Neuronal stem cell (in vitro differentiated cells): ENCODE data around the gene OR8G5.

Experiments used
- DNase-seq: peaks from one replicate; pipeline ENCODE4 v3.0.0-alpha.2; 2013; ENCODE audit warnings: low spot score
- H2AFZ ChIP-seq: one replicate; pipeline ENCODE4 v1.6.1; 2013; ENCODE audit warnings: mild to moderate bottlenecking, low read length, inconsistent platforms
- H2AK5ac ChIP-seq: 2 replicates; pipeline ENCODE4 v1.6.1; 2013; ENCODE audit warnings: low read depth, mild to moderate bottlenecking, inconsistent platforms, low read length, moderate library complexity, mixed read lengths
- H2BK120ac ChIP-seq: 2 replicates; pipeline ENCODE4 v1.6.1; 2013; ENCODE audit warnings: low read depth, mild to moderate bottlenecking, inconsistent platforms, low read length, moderate library complexity, mixed read lengths
- H2BK12ac ChIP-seq: one replicate; pipeline ENCODE4 v1.6.1; 2013; ENCODE audit warnings: low read length, inconsistent platforms
- H2BK15ac ChIP-seq: 2 replicates; pipeline ENCODE4 v1.6.1; 2013; ENCODE audit warnings: mild to moderate bottlenecking, low read length, inconsistent platforms, mixed read lengths
- H2BK5ac ChIP-seq: one replicate; pipeline ENCODE4 v1.6.1; 2013; ENCODE audit warnings: inconsistent platforms, mild to moderate bottlenecking, low read length, moderate library complexity
- H3K14ac ChIP-seq: one replicate; pipeline ENCODE4 v1.6.1; 2013; ENCODE audit warnings: low read length, inconsistent platforms
- H3K18ac ChIP-seq: 2 replicates; pipeline ENCODE4 v1.6.1; 2013; ENCODE audit warnings: low read length, inconsistent platforms
- H3K23ac ChIP-seq: 2 replicates; pipeline ENCODE4 v1.6.1; 2013; ENCODE audit warnings: low read depth, mild to moderate bottlenecking, mixed read lengths, low read length, inconsistent platforms; ENCODE audit not compliant: poor library complexity
- H3K27ac ChIP-seq: replicated peaks from 3 replicates; pipeline ENCODE4 v1.5.1; 2013; ENCODE audit warnings: low read length, inconsistent platforms
- H3K27me3 ChIP-seq, 3 experiments: 2 replicates each; pipeline ENCODE4 v1.6.1; 2013; ENCODE audit warnings: low read length in 3 of 3, mild to moderate bottlenecking in 2 of 3, inconsistent platforms in 1 of 3, low read depth in 1 of 3, mixed read lengths in 1 of 3, moderate library complexity in 1 of 3; ENCODE audit not compliant: control insufficient read depth in 3 of 3, insufficient read depth in 3 of 3
- H3K36me3 ChIP-seq, 2 donors: replicated peaks in 1 of 2; 2 replicates each; pipeline ENCODE4 v1.6.1; 2013; ENCODE audit warnings: low read length in 2 of 2; ENCODE audit not compliant: control insufficient read depth in 2 of 2, insufficient read depth in 2 of 2
- H3K4ac ChIP-seq: 2 replicates; pipeline ENCODE4 v1.6.1; 2013; ENCODE audit warnings: inconsistent platforms, mild to moderate bottlenecking, low read length, moderate library complexity
- H3K4me1 ChIP-seq, 2 donors: 1 replicate in 1 of 2; 2 replicates in 1 of 2; pipeline ENCODE4 v1.6.1; 2013; ENCODE audit warnings: low read length in 2 of 2, low read depth in 1 of 2; ENCODE audit not compliant: control insufficient read depth in 2 of 2, insufficient read depth in 1 of 2
- H3K4me2 ChIP-seq: one replicate; pipeline ENCODE4 v1.6.1; 2013; ENCODE audit warnings: mild to moderate bottlenecking, low read length, inconsistent platforms; ENCODE audit not compliant: insufficient read depth, poor library complexity, severe bottlenecking
- H3K4me3 ChIP-seq, 2 donors: 2 replicates each; pipeline ENCODE4 v1.5.1; 2013; ENCODE audit warnings: low read length in 2 of 2, mild to moderate bottlenecking in 2 of 2, inconsistent platforms in 1 of 2, moderate library complexity in 1 of 2
- H3K79me1 ChIP-seq: one replicate; pipeline ENCODE4 v1.6.1; 2013; ENCODE audit warnings: low read depth, mild to moderate bottlenecking, inconsistent platforms, low read length, moderate library complexity
- H3K9ac ChIP-seq: one replicate; pipeline ENCODE4 v1.6.1; 2013; ENCODE audit warnings: mild to moderate bottlenecking, low read depth, low read length, inconsistent platforms; ENCODE audit not compliant: poor library complexity
- H3K9me3 ChIP-seq, 2 donors: replicated peaks in 1 of 2; 2 replicates each; pipeline versions ENCODE3 to v1.6.1; 2013; ENCODE audit warnings: low read length in 2 of 2, mild to moderate bottlenecking in 2 of 2, inconsistent platforms in 1 of 2, low read depth in 1 of 2, mixed read lengths in 1 of 2, moderate library complexity in 1 of 2; ENCODE audit not compliant: control insufficient read depth in 2 of 2, insufficient read depth in 1 of 2
- H4K8ac ChIP-seq: one replicate; pipeline ENCODE4 v1.6.1; 2013; ENCODE audit warnings: low read depth, mild to moderate bottlenecking, inconsistent platforms, low read length, moderate library complexity
- H4K91ac ChIP-seq: one replicate; pipeline ENCODE4 v1.6.1; 2013; ENCODE audit warnings: low read length, low read depth, mild to moderate bottlenecking, inconsistent platforms; ENCODE audit not compliant: poor library complexity
- WGBS, 2 donors: extraction: QIAGEN DNeasy Blood & Tissue Kit; methylation state at CpG; one replicate each; pipeline ENCODE4 v1.1.7; 2013; ENCODE audit warnings: missing lambda C conversion rate in 2 of 2, mixed read lengths in 1 of 2; ENCODE audit not compliant: insufficient read length in 2 of 2, insufficient replicate concordance in 1 of 2; ENCODE audit errors: extremely low coverage in 2 of 2; 5-methylcytosine and 5-hydroxymethylcytosine counted together

The OR8G5 gene

DNA sequence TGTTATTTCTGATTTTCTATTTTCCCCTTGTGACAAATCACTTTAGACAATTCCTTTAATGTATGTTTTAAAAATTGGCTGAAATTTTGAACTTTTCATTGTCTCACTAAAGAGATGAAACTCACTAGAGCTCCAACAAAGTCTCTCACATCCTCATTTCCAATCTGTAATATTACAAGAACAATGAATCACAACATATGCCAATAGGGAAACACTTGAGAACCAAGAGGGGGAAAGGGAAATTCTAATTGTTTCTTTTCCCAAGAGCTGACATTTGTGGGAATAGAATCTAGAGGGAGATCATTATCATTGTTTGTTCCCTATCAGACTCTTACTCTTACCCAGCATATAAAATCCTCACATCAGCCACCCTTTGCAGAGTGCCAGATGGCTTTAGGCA, 44.9 kb upstream of the OR8G5 start:
- no peaks in the 10 kb centered on the region for H3K79me1 ChIP-seq
- no peak overlapping the region for H3K18ac ChIP-seq
- no peak overlapping the region for H3K14ac ChIP-seq
- H3K4me2 ChIP-seq, result no peak overlapping the region
- H3K27me3 ChIP-seq, result no peaks in the 10 kb centered on the region
- no peaks in the 10 kb centered on the region for H3K4me1 ChIP-seq
- H3K4me3 ChIP-seq, result no peak overlapping the region
- H2AFZ ChIP-seq, result no peak overlapping the region
- H4K8ac ChIP-seq, result no peak overlapping the region
- H3K27ac ChIP-seq, result no peak overlapping the region
- no peak overlapping the region for H3K9ac ChIP-seq
- H3K9me3 ChIP-seq, result peaks cover 0 to 2% of the 10 kb centered on the region in 2 donors
- H2BK12ac ChIP-seq, result no peak overlapping the region
- H2BK120ac ChIP-seq, result no peak overlapping the region
- no peak overlapping the region for H2AK5ac ChIP-seq
- H3K23ac ChIP-seq, result no peak overlapping the region
- no peaks in the 10 kb centered on the region for H3K36me3 ChIP-seq
- no peak overlapping the region for H2BK5ac ChIP-seq
- no peak for DNase-seq
- no peak overlapping the region for H4K91ac ChIP-seq
- no peak overlapping the region for H3K4ac ChIP-seq
- H2BK15ac ChIP-seq, result no peak overlapping the region

DNA sequence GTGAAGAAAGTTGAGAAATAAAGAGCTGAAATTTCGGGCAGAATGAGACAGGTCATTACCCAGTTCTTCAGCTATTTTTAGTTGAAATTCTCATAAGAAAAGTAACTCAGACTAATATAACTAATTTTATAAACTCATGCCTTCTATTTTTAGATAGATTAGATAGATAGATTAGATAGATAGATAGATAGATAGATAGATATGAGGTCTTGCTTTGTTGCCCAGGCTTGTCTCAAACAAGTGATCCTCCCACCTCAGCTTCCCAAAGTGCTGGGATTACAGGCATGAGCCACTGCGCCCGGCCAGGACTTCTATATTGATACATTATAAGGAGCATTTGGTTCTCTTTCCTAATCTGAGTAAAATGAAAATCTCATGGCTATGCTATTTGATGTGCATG, 42.1 kb upstream of the OR8G5 start:
- no peak overlapping the region for H3K18ac ChIP-seq
- no peaks in the 10 kb centered on the region for H3K27me3 ChIP-seq
- H3K4me3 ChIP-seq, result no peak overlapping the region
- H3K23ac ChIP-seq, result no peak overlapping the region
- no peak overlapping the region for H4K8ac ChIP-seq
- H2BK120ac ChIP-seq, result no peak overlapping the region
- H2BK5ac ChIP-seq, result no peak overlapping the region
- H3K9me3 ChIP-seq, result peaks cover 0 to 2% of the 10 kb centered on the region in 2 donors
- H3K79me1 ChIP-seq, result no peaks in the 10 kb centered on the region
- WGBS, 2 donors, result no CpG with 5 or more reads among the region's 3 CpGs
- H3K27ac ChIP-seq, result no peak overlapping the region
- H2AK5ac ChIP-seq, result no peak overlapping the region
- no peak overlapping the region for H3K4me2 ChIP-seq
- no peaks in the 10 kb centered on the region for H3K4me1 ChIP-seq
- H3K9ac ChIP-seq, result no peak overlapping the region
- no peak overlapping the region for H2AFZ ChIP-seq
- no peak overlapping the region for H2BK12ac ChIP-seq
- no peak overlapping the region for H4K91ac ChIP-seq
- H3K14ac ChIP-seq, result no peak overlapping the region
- H3K36me3 ChIP-seq, result no peaks in the 10 kb centered on the region
- DNase-seq, result no peak
- no peak overlapping the region for H3K4ac ChIP-seq
- no peak overlapping the region for H2BK15ac ChIP-seq

DNA sequence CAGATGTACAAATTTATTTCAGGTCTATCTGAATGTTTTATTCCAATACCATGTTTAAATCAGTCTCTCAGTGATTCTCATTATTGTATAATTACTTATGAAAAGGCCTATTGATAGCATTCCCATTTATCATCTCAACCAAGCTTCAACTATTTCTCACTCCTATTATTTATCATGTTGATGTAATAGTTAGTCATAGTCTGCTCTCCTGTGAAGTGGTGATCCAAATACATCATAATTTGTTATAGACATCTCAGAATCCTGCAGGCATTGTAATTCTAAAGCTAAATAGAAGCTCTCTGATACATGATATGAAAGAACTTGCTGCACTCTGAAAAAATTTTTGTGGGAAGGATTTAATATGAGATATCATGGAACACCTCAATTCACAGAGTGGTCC, 37.0 kb upstream of the OR8G5 start:
- H3K79me1 ChIP-seq, result no peaks in the 10 kb centered on the region
- H4K8ac ChIP-seq, result no peak overlapping the region
- no peaks in the 10 kb centered on the region for H3K27me3 ChIP-seq
- no peaks in the 10 kb centered on the region for H3K4me1 ChIP-seq
- no peak overlapping the region for H2BK15ac ChIP-seq
- no peak overlapping the region for H3K4me2 ChIP-seq
- no peak overlapping the region for H3K9ac ChIP-seq
- H2AK5ac ChIP-seq, result no peak overlapping the region
- H3K9me3 ChIP-seq, result no peaks in the 10 kb centered on the region
- DNase-seq, result no peak
- H2BK5ac ChIP-seq, result no peak overlapping the region
- no peak overlapping the region for H3K4me3 ChIP-seq
- no peaks in the 10 kb centered on the region for H3K36me3 ChIP-seq
- no peak overlapping the region for H3K18ac ChIP-seq
- no peak overlapping the region for H2AFZ ChIP-seq
- no peak overlapping the region for H3K4ac ChIP-seq
- no peak overlapping the region for H3K14ac ChIP-seq
- no peak overlapping the region for H3K27ac ChIP-seq
- H2BK120ac ChIP-seq, result no peak overlapping the region
- no peak overlapping the region for H3K23ac ChIP-seq
- H2BK12ac ChIP-seq, result no peak overlapping the region
- H4K91ac ChIP-seq, result no peak overlapping the region

DNA sequence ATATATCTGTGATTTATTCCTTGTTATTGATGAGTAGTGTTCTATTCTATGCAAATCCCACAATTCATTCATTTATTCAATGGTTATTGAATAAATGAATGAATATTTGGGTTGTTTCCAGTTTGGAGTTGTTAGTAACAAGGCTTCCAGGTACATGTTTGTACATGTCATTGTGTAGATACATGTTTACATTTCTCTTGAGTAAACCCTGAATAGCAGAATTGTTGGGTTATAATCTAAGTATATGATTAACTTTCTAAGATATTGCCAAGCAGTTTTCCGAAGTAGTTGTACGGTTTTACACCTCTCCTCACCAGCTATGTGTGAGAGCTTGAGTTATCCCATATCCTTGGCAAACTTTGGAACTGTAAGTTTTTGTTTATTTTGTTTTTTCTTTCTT, 33.8 kb upstream of the OR8G5 start:
- Histone ChIP-seq H2AFZ (no peak overlapping the region), H3K27me3 (no peaks in the 10 kb centered on the region), H3K14ac (no peak overlapping the region), H2BK15ac (no peak overlapping the region), H3K18ac (no peak overlapping the region), H2BK120ac (no peak overlapping the region), H4K8ac (no peak overlapping the region), H3K79me1 (no peaks in the 10 kb centered on the region), H3K4ac (no peak overlapping the region), H3K9ac (no peak overlapping the region), H3K9me3 (no peaks in the 10 kb centered on the region), H2BK5ac (no peak overlapping the region), H3K4me2 (no peak overlapping the region), H3K27ac (no peak overlapping the region), H3K4me3 (no peak overlapping the region), H2BK12ac (no peak overlapping the region), H2AK5ac (no peak overlapping the region), H3K4me1 (no peaks in the 10 kb centered on the region), H4K91ac (no peak overlapping the region), H3K23ac (no peak overlapping the region), H3K36me3 (no peaks in the 10 kb centered on the region)
- no CpG with 5 or more reads among the region's 2 CpGs for WGBS, 2 donors
- no peak for DNase-seq
